Sigmoid colon (tissue), 7 donors: Measurements from ENCODE around the gene CCNDBP1. TPM values are rescaled to one million over a fixed set of nuclear protein-coding genes. Genes with fewer than 3 reads are reported as not detected.
A peak's percentile ranks its signal among the peaks of the same experiment; 100 is the strongest.

Experiments used
- DNase-seq: peaks from one replicate; pipeline ENCODE4 v3.0.0-alpha.2; 2019
- H3K27ac ChIP-seq, 4 donors: fragments of 200-600 bp; sonication (generic); one replicate each; pipeline ENCODE4 v1.5.1; 2016 to 2019; ENCODE audit warnings: mild to moderate bottlenecking in 1 of 4
- H3K27me3 ChIP-seq, 3 donors: fragments of 200-600 bp; sonication (generic); one replicate each; pipeline ENCODE4 v1.5.1; 2019; ENCODE audit warnings: mild to moderate bottlenecking in 1 of 3
- H3K36me3 ChIP-seq, 4 donors: fragments of 200-600 bp; sonication (generic); one replicate each; pipeline ENCODE4 v1.5.1; 2016 to 2019
- H3K4me1 ChIP-seq, 4 donors: fragments of 200-600 bp; sonication (generic); one replicate each; pipeline ENCODE4 v1.5.1; 2017 to 2019
- H3K4me3 ChIP-seq, 4 donors: fragments of 200-600 bp; sonication (generic); one replicate each; pipeline ENCODE4 v1.5.1; 2017 to 2019; ENCODE audit warnings: mild to moderate bottlenecking in 2 of 4, moderate library complexity in 1 of 4
- H3K9me3 ChIP-seq, 4 donors: fragments of 200-600 bp in 3 of 4; sonication (generic) in 3 of 4; one replicate each; pipeline versions ENCODE4 v1.5.1 to v1.6.1; 2013 to 2019
- EP300 ChIP-seq, 4 donors: sonication (generic); formaldehyde crosslinking; IDR thresholded peaks; one replicate each; pipeline ENCODE4 v1.6.1; 2017; ENCODE audit warnings: antibody characterized with exemption in 4 of 4
- POLR2A ChIP-seq, 2 donors: fragments of 450-650 bp; IDR thresholded peaks; one replicate each; pipeline ENCODE4 v1.6.1; 2016; ENCODE audit warnings: antibody characterized with exemption in 2 of 2, mild to moderate bottlenecking in 2 of 2, moderate library complexity in 2 of 2
- POLR2AphosphoS5 ChIP-seq, 4 donors: sonication (generic); formaldehyde crosslinking; IDR thresholded peaks; one replicate each; pipeline ENCODE4 v1.6.1; 2017; ENCODE audit warnings: antibody characterized with exemption in 4 of 4
- WGBS, 2 donors: extraction: QIAGEN DNeasy Blood & Tissue Kit; methylation state at CpG; one replicate each; pipeline ENCODE4 v1.1.7; 2013; 5-methylcytosine and 5-hydroxymethylcytosine counted together
- intact Hi-C: fragments of 100-400 bp; cut with DNase I; formaldehyde crosslinking; loops from one replicate; pipeline ENCODE4 v1.15.1; 2023
- polyA plus RNA-seq, 3 donors: library from polyadenylated mRNA; stranded (reverse); fragments of 200-250 nt; gene quantifications; one replicate each; pipeline ENCODE4 v1.2.3, GENCODE V29; 2013
- total RNA-seq, 4 donors: library from RNA; depleted of rRNA; stranded (reverse); fragments of >200 nt; gene quantifications; one replicate each; pipeline ENCODE4 v1.1.0, GENCODE V29; 2016
- TF ChIP-seq, protein P1 (sequence below), 4 experiments: fragments of 450-650 bp in 3 of 4; fragments of 200-600 bp in 1 of 4; IDR thresholded peaks; one replicate each; pipeline ENCODE4 v1.5.1; 2016 to 2019; ENCODE audit warnings: antibody characterized with exemption in 4 of 4, mild to moderate bottlenecking in 3 of 4, moderate library complexity in 2 of 4
- donor health status: healthy with polysubstance abuse.
- donor health status: Bipolar disorder and iron deficiency.
- donor health status: healthy.

CCNDBP1 gene
- total and polyA plus RNA-seq, 7 donors, result 39.1 to 109 (median 53.9) TPM

DNA sequence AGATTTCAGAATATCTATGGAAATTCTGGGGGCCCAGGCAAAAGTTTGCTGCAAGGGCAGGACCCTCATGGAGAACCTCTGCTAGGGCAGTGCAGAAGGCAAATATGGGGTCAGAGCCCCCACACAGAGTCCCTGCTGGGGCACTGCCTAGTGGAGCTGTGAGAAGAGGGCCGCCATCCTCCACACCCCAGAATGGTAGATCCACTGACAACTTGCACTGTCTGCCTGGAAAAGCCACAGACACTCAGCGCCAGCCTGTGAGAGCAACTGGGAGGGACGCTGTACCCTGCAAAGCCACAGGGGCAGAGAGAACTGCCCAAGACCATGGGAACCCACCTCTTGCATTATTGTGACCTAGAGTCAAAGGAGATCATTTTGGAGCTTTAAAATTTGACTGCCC is 13.8 kb downstream of the CCNDBP1 start:
- 98 to 99% methylated on average over 3 of the region's 3 CpGs for WGBS, 2 donors
- Histone ChIP-seq H3K36me3 (peaks cover 0 to 41% (median 15%) of the 10 kb centered on the region in 4 donors), H3K27ac (no peak overlapping the region), H3K4me3 (no peak overlapping the region), H3K27me3 (no peaks in the 10 kb centered on the region), H3K9me3 (no peaks in the 10 kb centered on the region), H3K4me1 (no peaks in the 10 kb centered on the region)
- DNase-seq, result no peak
- TF ChIP-seq, protein P1, sequence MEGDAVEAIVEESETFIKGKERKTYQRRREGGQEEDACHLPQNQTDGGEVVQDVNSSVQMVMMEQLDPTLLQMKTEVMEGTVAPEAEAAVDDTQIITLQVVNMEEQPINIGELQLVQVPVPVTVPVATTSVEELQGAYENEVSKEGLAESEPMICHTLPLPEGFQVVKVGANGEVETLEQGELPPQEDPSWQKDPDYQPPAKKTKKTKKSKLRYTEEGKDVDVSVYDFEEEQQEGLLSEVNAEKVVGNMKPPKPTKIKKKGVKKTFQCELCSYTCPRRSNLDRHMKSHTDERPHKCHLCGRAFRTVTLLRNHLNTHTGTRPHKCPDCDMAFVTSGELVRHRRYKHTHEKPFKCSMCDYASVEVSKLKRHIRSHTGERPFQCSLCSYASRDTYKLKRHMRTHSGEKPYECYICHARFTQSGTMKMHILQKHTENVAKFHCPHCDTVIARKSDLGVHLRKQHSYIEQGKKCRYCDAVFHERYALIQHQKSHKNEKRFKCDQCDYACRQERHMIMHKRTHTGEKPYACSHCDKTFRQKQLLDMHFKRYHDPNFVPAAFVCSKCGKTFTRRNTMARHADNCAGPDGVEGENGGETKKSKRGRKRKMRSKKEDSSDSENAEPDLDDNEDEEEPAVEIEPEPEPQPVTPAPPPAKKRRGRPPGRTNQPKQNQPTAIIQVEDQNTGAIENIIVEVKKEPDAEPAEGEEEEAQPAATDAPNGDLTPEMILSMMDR (IDR thresholded peaks at IDR 0.05), result no peak
- no peak for TF ChIP-seq EP300 (IDR thresholded peaks at IDR 0.05)
- no peak for TF ChIP-seq POLR2A (IDR thresholded peaks at IDR 0.05)
- no peak for TF ChIP-seq POLR2AphosphoS5 (IDR thresholded peaks at IDR 0.05)
- intact Hi-C loops, result no loop called here

DNA sequence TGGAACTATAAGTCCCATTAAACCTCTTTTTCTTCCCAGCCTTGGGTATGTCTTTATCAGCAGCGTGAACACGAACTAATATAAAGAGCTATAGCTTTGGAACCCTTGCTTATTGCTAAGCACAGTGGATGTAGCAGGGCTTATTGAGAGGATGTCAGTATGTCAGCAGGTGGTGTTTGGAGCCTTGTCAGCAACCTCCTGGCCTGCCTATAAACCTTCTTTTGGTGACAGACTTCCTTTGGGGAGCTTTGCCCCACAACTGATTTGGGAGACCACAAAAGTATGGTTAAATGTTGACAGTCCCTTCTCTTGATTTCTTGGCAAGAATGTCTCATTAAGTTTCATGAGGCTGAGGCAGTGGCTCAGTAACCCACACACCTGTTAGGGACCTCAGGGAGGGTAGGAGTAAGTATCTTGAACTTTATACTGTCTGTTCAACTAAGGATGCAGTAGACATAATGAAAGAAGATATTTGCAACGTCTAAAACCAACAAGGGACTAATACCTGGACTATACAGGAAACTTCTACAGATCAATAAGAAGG is 14.8 kb downstream of the CCNDBP1 start:
- TF ChIP-seq POLR2AphosphoS5 (IDR thresholded peaks at IDR 0.05), result no peak
- TF ChIP-seq POLR2A (IDR thresholded peaks at IDR 0.05), result no peak
- TF ChIP-seq, protein P1 (IDR thresholded peaks at IDR 0.05), result no peak
- TF ChIP-seq EP300 (IDR thresholded peaks at IDR 0.05), result no peak
- 82 to 88% methylated on average over 3 of the region's 3 CpGs for WGBS, 2 donors
- no peak overlapping the region for H3K27ac ChIP-seq
- H3K4me1 ChIP-seq, result no peaks in the 10 kb centered on the region
- no peaks in the 10 kb centered on the region for H3K9me3 ChIP-seq
- H3K4me3 ChIP-seq, result no peak overlapping the region
- intact Hi-C loops, result no loop called here
- peaks cover 0 to 30% (median 6%) of the 10 kb centered on the region in 4 donors for H3K36me3 ChIP-seq
- no peaks in the 10 kb centered on the region for H3K27me3 ChIP-seq
- DNase-seq, result no peak

DNA sequence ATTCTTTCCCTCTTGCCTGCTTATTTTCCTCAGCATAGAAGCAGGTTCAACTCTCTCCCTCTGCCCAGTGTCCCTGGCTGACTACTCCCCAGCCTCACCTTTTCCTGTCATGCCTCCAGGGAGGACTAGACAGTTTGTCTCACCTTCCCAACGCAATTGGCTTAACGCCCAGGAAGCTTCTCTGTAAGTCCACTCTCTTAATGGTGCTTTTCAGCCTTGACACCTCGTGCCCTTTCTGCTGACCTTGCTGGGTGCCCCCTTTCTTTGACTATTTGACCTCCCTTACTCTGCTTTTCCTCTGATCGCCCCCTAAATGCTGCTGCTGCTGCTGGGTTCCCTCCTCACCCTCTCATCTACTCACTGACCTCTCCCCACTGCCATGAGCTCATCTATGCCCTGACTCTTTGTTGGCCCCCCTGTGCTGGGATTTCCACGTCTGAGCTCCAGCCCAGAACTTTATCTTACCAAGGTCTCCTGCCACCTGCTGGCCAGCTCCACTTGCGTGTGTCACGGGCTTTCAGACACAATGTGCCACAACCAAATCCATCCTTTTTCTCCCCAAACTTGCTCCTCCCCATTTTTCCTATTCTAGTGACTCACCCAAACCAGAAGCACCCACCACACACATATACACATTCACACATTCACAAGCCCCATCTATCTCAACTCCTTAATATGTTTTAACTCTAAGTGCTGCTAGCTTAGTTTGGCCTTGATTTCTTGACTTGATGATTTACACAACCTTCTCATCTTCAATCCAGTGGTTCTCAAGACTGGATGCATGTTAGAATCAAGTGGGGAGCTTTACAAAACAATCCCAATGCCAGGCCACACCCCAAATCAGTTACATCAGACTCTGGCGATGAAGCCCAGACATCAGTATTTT is 19.1 kb downstream of the CCNDBP1 start:
- intact Hi-C loops, result no loop called here
- no peak for DNase-seq
- Histone ChIP-seq H3K27me3 (peaks cover 0 to 20% (median 0%) of the 10 kb centered on the region in 3 donors), H3K4me1 (no peaks in the 10 kb centered on the region), H3K27ac (no peak overlapping the region), H3K9me3 (no peaks in the 10 kb centered on the region), H3K36me3 (no peaks in the 10 kb centered on the region), H3K4me3 (no peak overlapping the region)
- 31 to 40% methylated on average over 8 of the region's 8 CpGs for WGBS, 2 donors
- TF ChIP-seq, protein P1 (IDR thresholded peaks at IDR 0.05), result peak in 3 of 4 experiments; percentile 25 to 35 (median 30)
- TF ChIP-seq EP300 (IDR thresholded peaks at IDR 0.05) (no peak), POLR2A (IDR thresholded peaks at IDR 0.05) (no peak), POLR2AphosphoS5 (IDR thresholded peaks at IDR 0.05) (no peak)

DNA sequence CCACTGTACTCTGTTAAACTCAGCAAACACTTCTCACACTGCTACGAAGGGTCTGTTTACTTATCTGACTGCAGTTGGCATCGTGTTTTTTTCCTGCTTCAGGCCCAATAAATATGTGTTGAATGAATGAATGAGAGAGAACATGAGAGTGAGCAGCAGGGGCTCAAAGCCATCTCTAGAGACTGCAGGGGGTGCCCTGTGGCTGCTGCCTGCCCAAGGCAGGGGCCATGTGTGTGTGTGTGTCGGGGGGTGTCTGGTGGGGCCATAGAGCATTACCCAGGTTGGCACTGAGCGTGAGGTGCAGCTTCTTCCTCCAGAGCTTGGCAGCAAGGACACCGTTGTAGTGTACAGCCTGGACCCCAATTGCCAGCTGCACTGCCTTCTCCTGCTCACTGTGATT is 20.9 kb downstream of the CCNDBP1 start:
- Histone ChIP-seq H3K27ac (no peak overlapping the region), H3K36me3 (no peaks in the 10 kb centered on the region), H3K9me3 (no peaks in the 10 kb centered on the region), H3K27me3 (peaks cover 0 to 31% (median 0%) of the 10 kb centered on the region in 3 donors), H3K4me3 (no peak overlapping the region), H3K4me1 (no peaks in the 10 kb centered on the region)
- intact Hi-C loops, result no loop called here
- DNase-seq, result no peak
- TF ChIP-seq POLR2AphosphoS5 (IDR thresholded peaks at IDR 0.05), result no peak
- TF ChIP-seq, protein P1 (IDR thresholded peaks at IDR 0.05), result no peak
- TF ChIP-seq POLR2A (IDR thresholded peaks at IDR 0.05), result no peak
- TF ChIP-seq EP300 (IDR thresholded peaks at IDR 0.05), result no peak
- WGBS, 2 donors, result 60 to 77% methylated on average over 5 of the region's 5 CpGs
